GM21619 (cell line): ENCODE measurements around the gene RNASE12.
A peak's percentile ranks its signal among the peaks of the same experiment; 100 is the strongest.
"Not testable (repeated sequence)": the region's sequence is repeated elsewhere in the genome, so short reads cannot be mapped to it uniquely, and the experiment has no call there.

Experiments used
- ATAC-seq: cut with Tn5 transposase; IDR thresholded peaks from one replicate; pipeline ENCODE4 v1.9.1; 2021; ENCODE audit not compliant: unreplicated experiment

RNASE12 gene

GRCh38 chr14:20614038-20614840 is 23.1 kb upstream of the RNASE12 start:
- peak; percentile 1 for ATAC-seq

GRCh38 chr14:20613094-20614037 is 22.2 kb upstream of the RNASE12 start:
- peak; percentile 65 for ATAC-seq

GRCh38 chr14:20612403-20612802 is 21.2 kb upstream of the RNASE12 start:
- no peak for ATAC-seq

GRCh38 chr14:20611277-20611676 is 20.1 kb upstream of the RNASE12 start:
- no peak for ATAC-seq

- peak; percentile 15 for ATAC-seq
These were observed 19.0 kb upstream of the RNASE12 start for GRCh38 chr14:20610002-20610765.

DNA sequence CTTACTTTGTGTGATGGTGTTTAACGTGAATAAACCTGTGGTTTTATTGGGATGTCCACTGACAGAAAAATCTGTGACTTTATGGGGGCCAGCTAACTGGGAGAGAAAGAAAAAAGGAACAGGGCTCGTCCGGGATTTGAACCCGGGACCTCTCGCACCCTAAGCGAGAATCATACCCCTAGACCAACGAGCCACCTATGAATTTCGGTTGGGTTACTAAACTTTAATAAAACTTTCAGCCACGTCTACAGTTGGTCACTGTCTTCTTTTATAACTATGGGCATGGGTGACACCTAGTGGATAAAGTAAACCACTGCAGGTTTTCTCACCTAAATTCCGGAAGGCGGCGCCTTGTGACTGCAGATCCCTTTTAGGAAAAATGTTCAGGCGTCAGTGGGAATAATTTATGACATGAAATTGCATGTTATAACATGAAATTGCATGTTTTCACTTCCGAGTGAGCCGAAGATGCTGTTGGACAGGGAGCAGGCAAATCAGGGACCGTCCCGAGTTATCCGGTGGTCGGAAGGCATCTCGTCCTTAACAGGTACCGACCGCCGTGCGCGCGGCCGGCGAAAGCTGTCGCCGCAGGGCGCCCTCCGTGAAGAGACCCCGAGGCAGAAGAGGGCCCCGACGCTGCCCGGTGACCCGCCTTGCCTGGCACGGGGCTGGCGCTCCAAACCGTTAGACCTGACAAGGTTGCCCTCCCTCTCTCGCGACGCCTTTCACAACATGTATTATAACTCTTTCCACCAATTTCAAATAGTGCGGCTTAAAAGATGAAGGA is 18.2 kb upstream of the RNASE12 start:
- ATAC-seq, result no peak

DNA sequence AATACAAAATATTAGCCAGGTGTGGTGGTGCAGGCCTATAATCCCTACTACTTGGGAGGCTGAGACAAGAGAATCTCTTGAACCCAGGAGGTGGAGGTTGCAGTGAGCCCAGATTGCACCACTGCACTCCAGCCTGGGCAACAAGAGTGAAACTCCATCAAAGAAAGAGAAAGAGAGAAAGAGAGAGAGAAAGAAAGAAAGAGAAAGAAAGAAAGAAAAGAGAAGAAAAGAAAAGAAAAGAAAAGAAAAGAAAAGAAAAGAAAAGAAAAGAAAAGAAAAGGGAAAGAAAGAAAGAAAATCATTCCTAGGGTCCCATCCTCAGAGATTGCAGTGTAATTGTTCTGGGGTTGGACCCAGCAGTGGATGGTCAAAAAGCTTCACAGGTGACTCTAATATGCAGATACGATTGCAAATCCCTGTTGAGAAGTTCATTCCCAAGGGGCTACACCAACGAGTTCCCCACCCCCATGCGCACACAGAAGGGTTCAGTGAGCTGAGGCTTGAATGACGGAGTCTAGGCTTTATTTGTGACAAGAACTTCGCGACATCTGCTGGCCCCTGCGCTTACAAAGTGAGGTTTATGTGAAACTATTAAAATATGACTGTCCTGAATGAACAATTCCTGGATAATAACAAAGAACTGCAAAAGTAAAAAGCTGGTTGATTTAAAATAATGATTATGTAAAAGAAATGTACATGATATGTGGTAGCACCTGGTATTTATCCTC is 17.4 kb upstream of the RNASE12 start:
- no peak for ATAC-seq

GRCh38 chr14:20607617-20608016 is 16.4 kb upstream of the RNASE12 start:
- ATAC-seq, result no peak

- no peak for ATAC-seq
These were observed 15.7 kb upstream of the RNASE12 start for GRCh38 chr14:20606902-20607242.

DNA sequence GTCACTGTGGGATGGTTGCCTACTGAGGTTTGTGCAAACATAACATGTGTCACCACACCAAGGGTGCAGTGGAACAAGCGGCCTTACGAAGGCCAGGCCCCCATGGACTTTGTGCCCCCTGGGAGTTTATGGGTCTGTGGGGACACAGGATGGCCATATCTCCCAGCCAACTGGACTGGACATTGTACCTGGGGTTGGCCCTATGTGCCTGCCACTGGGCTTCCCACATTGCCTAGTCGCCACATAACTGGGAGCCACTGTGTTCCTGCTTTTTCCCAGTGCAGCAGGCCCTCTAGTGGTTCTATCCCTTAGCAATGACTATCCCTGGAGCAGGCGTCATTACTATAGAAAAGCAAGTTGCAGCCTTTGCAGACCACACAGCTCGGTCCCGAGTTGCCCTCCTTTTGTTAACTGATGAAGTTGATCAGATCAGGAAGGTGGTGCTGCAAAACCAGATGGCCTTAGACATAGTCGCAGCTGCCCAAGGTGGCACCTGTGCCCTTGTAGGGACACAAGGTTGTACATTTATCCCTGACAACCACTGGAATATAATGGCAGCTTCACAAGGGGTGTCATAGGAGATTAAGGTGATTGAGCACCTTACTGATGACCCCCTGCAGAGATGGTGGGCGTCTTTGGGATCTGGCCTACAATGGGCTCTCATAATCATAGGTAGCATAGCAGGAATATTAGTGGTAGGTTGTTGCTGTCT is 15.2 kb upstream of the RNASE12 start:
- no peak for ATAC-seq

DNA sequence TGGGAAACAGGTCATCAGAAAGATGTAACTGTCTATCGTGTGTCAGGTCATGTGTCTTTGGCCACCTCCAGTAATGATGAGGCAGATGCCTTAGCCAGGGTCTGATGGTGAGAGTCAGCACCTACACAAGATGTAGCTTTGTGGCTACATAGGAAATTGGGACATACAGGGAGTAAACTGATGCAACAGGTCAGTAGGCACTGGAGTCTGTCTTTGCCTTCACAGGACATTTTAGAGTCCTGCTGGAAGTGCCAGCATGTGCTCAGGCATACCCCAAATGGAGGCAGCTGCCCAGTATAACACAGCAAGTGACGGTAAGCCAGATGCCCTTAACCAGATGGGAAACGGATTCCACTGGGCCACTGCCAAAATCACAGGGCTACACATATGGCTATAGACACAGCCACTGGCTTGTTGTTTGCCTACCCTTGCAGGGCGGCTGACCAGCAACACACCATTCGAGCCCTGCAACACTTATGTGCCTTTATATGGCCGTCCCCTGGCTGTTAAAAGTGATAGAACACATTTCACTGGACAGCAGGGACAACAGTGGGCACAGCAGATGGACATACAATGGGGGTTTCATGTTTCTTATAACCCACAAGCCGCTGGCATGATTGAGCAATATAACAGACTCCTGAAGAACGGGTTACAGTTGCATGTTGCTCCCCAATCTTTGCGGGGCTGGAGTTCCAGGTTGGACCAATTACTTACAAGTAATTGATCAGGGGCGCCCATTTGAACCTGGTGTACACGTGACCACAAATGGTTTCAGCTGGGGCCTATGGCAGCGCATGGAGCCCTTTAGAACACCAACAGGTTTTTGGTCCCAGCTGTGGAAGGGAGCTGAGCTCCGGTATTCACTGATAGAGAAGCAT is 12.9 kb upstream of the RNASE12 start:
- ATAC-seq, result no peak

- no peak for ATAC-seq
These were observed 11.4 kb upstream of the RNASE12 start for GRCh38 chr14:20602583-20602982.

GRCh38 chr14:20601522-20601921 is 10.3 kb upstream of the RNASE12 start:
- no peak for ATAC-seq

DNA sequence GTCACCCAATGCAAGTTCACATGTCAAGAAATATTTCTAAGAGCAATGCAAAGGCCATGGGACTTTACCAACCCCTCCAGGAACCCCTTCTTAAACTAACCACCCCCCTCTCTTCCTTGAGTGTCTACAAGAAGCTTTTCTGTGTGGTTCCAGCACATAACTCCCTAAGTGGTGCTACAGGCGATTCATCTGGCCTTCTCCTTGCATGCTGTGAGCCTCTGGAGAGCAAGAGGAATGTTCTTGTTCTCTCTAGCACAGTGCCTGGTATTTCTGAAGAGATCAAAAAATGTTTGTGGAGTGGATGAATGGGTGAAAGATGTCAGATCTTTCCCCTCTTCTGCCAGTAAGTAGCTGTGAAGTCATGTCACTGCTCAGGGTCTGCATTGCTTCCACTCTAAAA is 5.9 kb upstream of the RNASE12 start:
- no peak for ATAC-seq

- ATAC-seq, result not testable (repeated sequence)
These were observed 4.5 kb upstream of the RNASE12 start for GRCh38 chr14:20595726-20596125.

DNA sequence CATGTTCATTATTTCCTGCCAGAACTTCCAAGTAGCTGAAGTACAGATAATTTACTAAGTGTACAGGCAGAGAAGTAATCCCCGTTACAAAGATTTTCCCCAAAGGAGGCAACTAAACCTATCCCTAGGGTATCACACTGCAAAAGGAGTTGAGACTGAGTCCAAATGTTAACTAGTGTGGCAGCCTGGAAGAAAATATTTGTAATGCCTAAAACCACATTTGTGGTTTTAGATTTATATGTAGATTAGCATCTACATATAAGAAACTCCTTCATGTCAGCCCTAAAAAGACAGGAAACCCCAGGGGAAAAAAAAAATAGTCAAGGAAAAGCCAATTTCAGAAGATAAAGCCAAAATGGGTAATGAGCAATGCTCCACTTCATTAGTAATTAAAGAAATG is 1.4 kb upstream of the RNASE12 start:
- no peak for ATAC-seq

GRCh38 chr14:20587489-20588154 is 3.6 kb downstream of the RNASE12 start, which contains the start of gene RNASE11:
Gene RNASE11, minus strand, starts transcription at chr14:20588001.
- ATAC-seq, result no peak

GRCh38 chr14:20583908-20584307 is 7.3 kb downstream of the RNASE12 start:
- no peak for ATAC-seq
